Caco-2 (cell line): ENCODE measurements around the gene SRPRB. TPM values are rescaled to one million over a fixed set of nuclear protein-coding genes. Genes with fewer than 3 reads are reported as not detected.

ENCODE experiments used
- BruUV-seq: library from RNA; stranded (reverse); fragments of 400-500 nt; replicated peaks from 2 replicates; lab custom pipeline; 2021; lab: Mats Ljungman, UMichigan
- CTCF ChIA-PET: fragments of 300-600 bp; sonication (Branson Sonifier 250); formaldehyde crosslinking; loops from one replicate; lab custom pipeline; 2022; ENCODE audit warnings: antibody characterized with exemption; lab: Charles Lee
- POLR2A ChIA-PET: fragments of 300-600 bp; sonication (Branson Sonifier 250); formaldehyde crosslinking; loops from one replicate; lab custom pipeline; 2022; ENCODE audit warnings: antibody characterized with exemption; lab: Charles Lee
- DNase-seq, 2 experiments: peaks; one replicate each; pipeline versions ENCODE4 v3.0.0 to v3.0.0-alpha.2; 2020 to 2022
- H3K27me3 ChIP-seq: replicated peaks from 2 replicates; pipeline ENCODE4 v1.6.0; 2011; ENCODE audit warnings: low read length; ENCODE audit not compliant: control insufficient read depth, insufficient read depth
- H3K36me3 ChIP-seq: 2 replicates; pipeline ENCODE4 v1.5.1; 2011; ENCODE audit warnings: low read length; ENCODE audit not compliant: control insufficient read depth, insufficient read depth
- H3K4me1 ChIP-seq: fragments of 250-450 bp; sonication (Bioruptor Pico); 2 replicates; pipeline ENCODE4 v1.5.1; 2020; ENCODE audit warnings: mild to moderate bottlenecking
- H3K4me3 ChIP-seq: 2 replicates; pipeline ENCODE4 v1.5.1; 2011; ENCODE audit warnings: low read depth, mild to moderate bottlenecking, control low read depth, low read length
- H3K9me3 ChIP-seq: fragments of 250-450 bp; sonication (Bioruptor Pico); 2 replicates; pipeline ENCODE4 v1.5.1; 2020; ENCODE audit warnings: mild to moderate bottlenecking, moderate library complexity
- H3K27ac Mint-ChIP-seq: one replicate; pipeline ENCODE4 v1.8.0; 2022; ENCODE audit warnings: mixed read lengths; ENCODE audit not compliant: unreplicated experiment
- H3K27me3 Mint-ChIP-seq: one replicate; pipeline ENCODE4 v1.8.0; 2022; ENCODE audit warnings: mixed read lengths; ENCODE audit not compliant: insufficient read depth, unreplicated experiment
- H3K36me3 Mint-ChIP-seq: one replicate; pipeline ENCODE4 v1.8.0; 2022; ENCODE audit warnings: mild to moderate bottlenecking, mixed read lengths; ENCODE audit not compliant: insufficient read depth, unreplicated experiment
- H3K4me1 Mint-ChIP-seq: one replicate; pipeline ENCODE4 v1.8.0; 2022; ENCODE audit warnings: low read depth, mixed read lengths; ENCODE audit not compliant: unreplicated experiment
- H3K4me3 Mint-ChIP-seq: one replicate; pipeline ENCODE4 v1.8.0; 2022; ENCODE audit warnings: mild to moderate bottlenecking, moderate library complexity, mixed read lengths; ENCODE audit not compliant: unreplicated experiment
- H3K9me3 Mint-ChIP-seq: one replicate; pipeline ENCODE4 v1.8.0; 2022; ENCODE audit warnings: mixed read lengths; ENCODE audit not compliant: unreplicated experiment
- intact Hi-C: fragments of 100-400 bp; cut with micrococcal nuclease; formaldehyde crosslinking; loops from one replicate; pipeline ENCODE4 v1.10.0; 2022; ENCODE audit not compliant: unreplicated experiment
- total RNA-seq: library from RNA; stranded (reverse); gene quantifications from 2 replicates; pipeline ENCODE4 v1.2.3, GENCODE V29; 2022
- TF ChIP-seq, protein P1 (sequence below), 2 experiments: fragments of 200-600 bp in 1 of 2; IDR thresholded peaks; 1 replicate in 1 of 2; 2 replicates in 1 of 2; pipeline versions ENCODE4 v1.5.1 to v1.8.0; 2011 to 2022; ENCODE audit warnings: antibody characterized with exemption in 1 of 2, control low read depth in 1 of 2, inconsistent platforms in 1 of 2, low read depth in 1 of 2, low read length in 1 of 2, mild to moderate bottlenecking in 1 of 2, moderate library complexity in 1 of 2; ENCODE audit not compliant: insufficient read depth in 1 of 2, severe bottlenecking in 1 of 2, unreplicated experiment in 1 of 2

SRPRB gene
- total RNA-seq, 1 experiment from 2014 or later: 87.3 TPM

DNA sequence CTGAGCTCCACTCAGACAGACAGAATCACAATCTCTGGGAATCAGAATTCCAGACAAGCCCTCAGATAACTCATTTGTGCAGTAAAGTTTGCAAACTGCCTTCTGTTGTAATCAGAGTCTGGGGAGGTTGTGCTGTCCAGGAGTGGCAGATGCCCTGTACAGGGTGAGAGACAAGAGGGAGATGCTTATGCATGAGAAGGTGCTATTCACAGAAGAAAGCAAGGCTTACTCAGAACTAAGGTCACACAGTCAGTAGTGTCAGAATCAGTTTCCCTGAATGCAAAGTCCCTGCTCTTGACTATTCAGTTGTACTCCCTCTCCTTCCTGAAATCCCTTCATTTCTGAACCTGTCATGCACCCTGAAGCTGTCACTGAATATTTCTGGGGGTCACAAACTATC is 43.7 kb downstream of the SRPRB start:
- Histone ChIP-seq H3K4me3 (no peak overlapping the region), H3K9me3 (no peaks in the 10 kb centered on the region), H3K27me3 (no peaks in the 10 kb centered on the region), H3K4me1 (no peaks in the 10 kb centered on the region), H3K36me3 (no peaks in the 10 kb centered on the region)
- TF ChIP-seq, protein P1, sequence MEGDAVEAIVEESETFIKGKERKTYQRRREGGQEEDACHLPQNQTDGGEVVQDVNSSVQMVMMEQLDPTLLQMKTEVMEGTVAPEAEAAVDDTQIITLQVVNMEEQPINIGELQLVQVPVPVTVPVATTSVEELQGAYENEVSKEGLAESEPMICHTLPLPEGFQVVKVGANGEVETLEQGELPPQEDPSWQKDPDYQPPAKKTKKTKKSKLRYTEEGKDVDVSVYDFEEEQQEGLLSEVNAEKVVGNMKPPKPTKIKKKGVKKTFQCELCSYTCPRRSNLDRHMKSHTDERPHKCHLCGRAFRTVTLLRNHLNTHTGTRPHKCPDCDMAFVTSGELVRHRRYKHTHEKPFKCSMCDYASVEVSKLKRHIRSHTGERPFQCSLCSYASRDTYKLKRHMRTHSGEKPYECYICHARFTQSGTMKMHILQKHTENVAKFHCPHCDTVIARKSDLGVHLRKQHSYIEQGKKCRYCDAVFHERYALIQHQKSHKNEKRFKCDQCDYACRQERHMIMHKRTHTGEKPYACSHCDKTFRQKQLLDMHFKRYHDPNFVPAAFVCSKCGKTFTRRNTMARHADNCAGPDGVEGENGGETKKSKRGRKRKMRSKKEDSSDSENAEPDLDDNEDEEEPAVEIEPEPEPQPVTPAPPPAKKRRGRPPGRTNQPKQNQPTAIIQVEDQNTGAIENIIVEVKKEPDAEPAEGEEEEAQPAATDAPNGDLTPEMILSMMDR (IDR thresholded peaks at IDR 0.05; ENCODE audit: insufficient read depth in 1 of 2, low read depth in 1 of 2, low read length in 1 of 2, severe bottlenecking in 1 of 2, unreplicated experiment in 1 of 2): no peak
- intact Hi-C loops: no loop called here
- no peak overlapping the region for H3K27ac Mint-ChIP-seq
- no peaks in the 10 kb centered on the region for H3K9me3 Mint-ChIP-seq
- no peak overlapping the region for H3K4me3 Mint-ChIP-seq
- ChIA-PET CTCF (no interaction called here), POLR2A (no interaction called here)
- BruUV-seq: no TSS peak
- H3K4me1 Mint-ChIP-seq: peaks cover 8% of the 10 kb centered on the region
- DNase-seq: no peak
- no peaks in the 10 kb centered on the region for H3K36me3 Mint-ChIP-seq
- H3K27me3 Mint-ChIP-seq: peaks cover 8% of the 10 kb centered on the region

DNA sequence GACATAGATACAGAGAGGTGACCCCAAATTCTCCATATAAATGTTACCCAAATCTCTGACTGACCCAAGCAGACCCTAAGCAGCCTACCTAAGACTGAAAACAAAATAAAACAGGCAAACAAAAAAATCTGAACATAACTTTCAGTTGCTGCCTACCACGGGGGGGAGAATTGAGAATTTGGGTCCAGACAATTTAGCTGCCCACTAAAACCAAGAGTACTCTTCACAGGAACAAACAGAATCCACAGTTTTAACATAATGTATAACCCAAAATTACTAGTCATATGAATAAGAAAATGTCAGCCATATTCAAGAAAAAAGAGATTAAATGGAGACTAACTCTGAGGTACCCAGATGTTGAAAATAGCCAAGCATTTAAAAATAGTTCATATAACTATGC is 44.4 kb downstream of the SRPRB start:
- no peak for DNase-seq
- Mint-ChIP-seq H3K9me3 (no peaks in the 10 kb centered on the region), H3K36me3 (no peaks in the 10 kb centered on the region), H3K4me3 (no peak overlapping the region), H3K4me1 (peaks cover 8% of the 10 kb centered on the region), H3K27ac (no peak overlapping the region), H3K27me3 (peaks cover 8% of the 10 kb centered on the region)
- no peaks in the 10 kb centered on the region for H3K27me3 ChIP-seq
- H3K9me3 ChIP-seq: no peaks in the 10 kb centered on the region
- ChIA-PET CTCF (no interaction called here), POLR2A (no interaction called here)
- no peaks in the 10 kb centered on the region for H3K4me1 ChIP-seq
- BruUV-seq: no TSS peak
- no peak overlapping the region for H3K4me3 ChIP-seq
- TF ChIP-seq, protein P1 (IDR thresholded peaks at IDR 0.05; ENCODE audit: insufficient read depth in 1 of 2, low read depth in 1 of 2, low read length in 1 of 2, severe bottlenecking in 1 of 2, unreplicated experiment in 1 of 2): no peak
- intact Hi-C loops: no loop called here
- no peaks in the 10 kb centered on the region for H3K36me3 ChIP-seq

DNA sequence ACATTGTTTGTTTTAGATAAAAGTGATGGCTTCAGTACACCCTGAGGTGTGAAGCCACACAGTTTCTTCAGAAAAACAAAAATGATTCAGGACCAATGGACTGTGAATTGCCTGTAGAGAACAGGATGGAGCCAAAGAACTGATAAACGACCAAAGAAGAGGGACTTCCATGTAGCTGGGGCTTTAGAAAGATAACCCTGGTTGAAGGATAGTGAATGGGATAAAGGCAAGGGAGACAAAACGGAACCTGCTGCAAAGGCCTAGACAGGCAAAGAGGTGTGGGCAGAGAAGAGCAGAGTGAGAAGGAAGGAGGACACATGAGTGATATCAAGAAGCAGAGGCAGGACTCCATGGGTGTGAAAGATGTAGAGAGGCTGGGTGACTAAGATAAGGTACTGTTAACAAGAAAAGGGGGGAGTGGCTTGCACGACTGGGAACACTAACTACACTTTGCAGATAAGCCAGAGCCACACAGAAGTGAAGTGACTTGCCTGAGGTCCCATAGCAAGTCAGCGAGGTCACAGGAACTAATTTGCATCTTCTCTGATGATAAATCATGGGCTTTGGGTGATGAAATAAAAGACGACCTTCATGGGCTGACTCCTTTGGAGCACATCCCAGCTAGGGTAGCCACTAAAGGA is 45.8 kb downstream of the SRPRB start:
- TF ChIP-seq, protein P1 (IDR thresholded peaks at IDR 0.05; ENCODE audit: insufficient read depth in 1 of 2, low read depth in 1 of 2, low read length in 1 of 2, severe bottlenecking in 1 of 2, unreplicated experiment in 1 of 2): no peak
- peaks cover 8% of the 10 kb centered on the region for H3K4me1 Mint-ChIP-seq
- H3K9me3 Mint-ChIP-seq: no peaks in the 10 kb centered on the region
- Histone ChIP-seq H3K27me3 (no peaks in the 10 kb centered on the region), H3K36me3 (no peaks in the 10 kb centered on the region), H3K4me3 (no peak overlapping the region), H3K4me1 (no peaks in the 10 kb centered on the region), H3K9me3 (no peaks in the 10 kb centered on the region)
- no peaks in the 10 kb centered on the region for H3K36me3 Mint-ChIP-seq
- peak in 1 of 2 experiments; percentile 5 for DNase-seq
- no TSS peak for BruUV-seq
- POLR2A ChIA-PET: no interaction called here
- H3K27me3 Mint-ChIP-seq: peaks cover 8% of the 10 kb centered on the region
- no peak overlapping the region for H3K27ac Mint-ChIP-seq
- CTCF ChIA-PET: no interaction called here
- no peak overlapping the region for H3K4me3 Mint-ChIP-seq
- intact Hi-C loops: no loop called here
